GM12875 (cell line): ENCODE measurements around the gene AHDC1.

Experiments used
- H3K4me3 ChIP-seq: one replicate; pipeline ENCODE4 v1.5.1; 2011; ENCODE audit warnings: low read depth, low read length, control low read depth
- TF ChIP-seq, protein P1 (sequence below): IDR thresholded peaks from 2 replicates; pipeline ENCODE4 v1.5.1; 2011; ENCODE audit warnings: low read depth, mild to moderate bottlenecking, control low read depth, inconsistent platforms, low read length, moderate library complexity, borderline replicate concordance; ENCODE audit not compliant: insufficient read depth

The AHDC1 gene

DNA sequence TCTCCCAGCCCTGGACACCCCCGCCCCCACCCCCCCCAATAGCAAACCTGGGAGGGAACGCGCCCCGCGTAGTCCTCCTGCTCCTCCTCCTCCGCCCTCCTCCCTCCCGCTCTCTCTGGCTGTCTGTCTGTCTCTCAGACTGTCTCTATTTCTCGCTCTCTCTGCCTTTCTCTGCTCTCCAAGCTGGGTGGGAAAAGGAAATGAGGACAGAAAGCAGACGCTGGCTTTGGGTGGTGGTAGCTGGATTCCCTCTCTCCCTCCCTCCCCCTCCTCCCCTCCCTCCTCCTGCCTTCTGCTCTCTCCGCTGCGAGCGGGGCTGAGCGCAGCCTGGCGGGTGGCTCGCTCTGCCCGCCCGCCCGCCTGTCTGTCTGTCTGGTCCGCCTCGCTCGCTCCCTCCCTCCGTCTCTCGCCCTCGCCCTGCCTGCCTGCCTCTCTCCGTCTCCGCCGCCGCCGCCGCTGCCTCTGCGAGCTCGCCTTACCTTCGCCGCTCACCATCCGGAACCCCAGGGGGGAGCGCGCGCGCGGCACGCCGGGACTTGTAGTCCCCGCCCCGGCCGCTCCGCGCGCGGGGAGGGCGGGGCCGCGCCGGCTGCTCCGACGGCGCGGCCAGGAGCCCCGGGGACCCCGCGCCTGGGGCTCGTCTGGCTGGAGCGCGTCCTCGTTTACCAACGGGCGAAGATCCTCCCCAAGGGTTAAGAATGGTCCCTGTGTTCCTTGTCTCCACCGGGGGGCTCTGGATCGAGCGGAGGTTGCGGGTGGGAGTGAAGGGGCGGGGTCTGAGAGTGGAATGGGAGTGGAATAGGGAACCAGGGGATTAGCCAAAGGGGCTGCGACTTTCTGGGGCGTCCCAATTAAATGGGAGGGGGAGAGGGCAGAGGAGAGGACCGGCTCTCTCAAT, at the start of gene AHDC1:
AHDC1 (minus strand) TSS at position 464 of the 898 bp plus-strand sequence. CDS start 52,029 bp downstream, outside the sequence.
- TF ChIP-seq, protein P1, sequence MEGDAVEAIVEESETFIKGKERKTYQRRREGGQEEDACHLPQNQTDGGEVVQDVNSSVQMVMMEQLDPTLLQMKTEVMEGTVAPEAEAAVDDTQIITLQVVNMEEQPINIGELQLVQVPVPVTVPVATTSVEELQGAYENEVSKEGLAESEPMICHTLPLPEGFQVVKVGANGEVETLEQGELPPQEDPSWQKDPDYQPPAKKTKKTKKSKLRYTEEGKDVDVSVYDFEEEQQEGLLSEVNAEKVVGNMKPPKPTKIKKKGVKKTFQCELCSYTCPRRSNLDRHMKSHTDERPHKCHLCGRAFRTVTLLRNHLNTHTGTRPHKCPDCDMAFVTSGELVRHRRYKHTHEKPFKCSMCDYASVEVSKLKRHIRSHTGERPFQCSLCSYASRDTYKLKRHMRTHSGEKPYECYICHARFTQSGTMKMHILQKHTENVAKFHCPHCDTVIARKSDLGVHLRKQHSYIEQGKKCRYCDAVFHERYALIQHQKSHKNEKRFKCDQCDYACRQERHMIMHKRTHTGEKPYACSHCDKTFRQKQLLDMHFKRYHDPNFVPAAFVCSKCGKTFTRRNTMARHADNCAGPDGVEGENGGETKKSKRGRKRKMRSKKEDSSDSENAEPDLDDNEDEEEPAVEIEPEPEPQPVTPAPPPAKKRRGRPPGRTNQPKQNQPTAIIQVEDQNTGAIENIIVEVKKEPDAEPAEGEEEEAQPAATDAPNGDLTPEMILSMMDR, result no peak
- peak within 1 kb of the TSS; percentile 80 for H3K4me3 ChIP-seq

DNA sequence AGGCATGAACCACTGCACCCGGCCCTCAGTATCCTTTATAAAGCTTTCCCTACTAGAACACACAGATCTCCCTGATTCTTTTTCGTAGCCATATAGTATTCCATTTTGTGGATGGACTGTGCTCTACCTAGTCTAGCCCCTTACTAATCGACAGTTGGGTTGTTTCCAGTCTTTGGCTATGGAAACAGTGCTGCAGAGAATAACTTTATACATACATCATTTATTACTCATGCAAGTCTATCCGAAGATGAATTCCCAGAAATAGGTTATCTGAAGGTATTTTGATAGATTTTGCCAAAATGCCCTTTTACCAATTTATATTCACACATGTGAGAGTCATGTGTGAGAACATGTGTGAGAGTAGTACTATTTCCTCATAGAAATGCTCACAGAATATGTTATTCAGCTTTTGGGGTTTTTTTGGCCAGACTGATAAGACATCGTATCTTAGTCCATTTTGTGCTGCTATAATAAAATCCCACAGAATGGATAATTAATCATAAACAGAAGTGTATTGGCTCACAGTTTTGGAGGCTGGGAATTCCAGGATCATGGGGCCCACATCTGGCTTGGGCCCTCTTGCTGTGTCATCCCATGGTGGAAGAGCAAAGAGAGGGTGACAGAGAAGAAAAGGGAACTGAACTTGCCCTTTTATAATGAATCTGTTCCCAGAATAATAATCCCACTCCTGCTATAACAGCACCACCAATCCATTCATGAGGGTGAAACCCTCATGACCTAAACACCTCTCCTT, 48.3 kb upstream of the AHDC1 start:
- H3K4me3 ChIP-seq, result no peak overlapping the region
- TF ChIP-seq, protein P1, result no peak

- H3K4me3 ChIP-seq, result no peak overlapping the region
- TF ChIP-seq, protein P1, result no peak
Observed at GRCh38 chr1:27650539-27651175, 46.7 kb upstream of the AHDC1 start.

DNA sequence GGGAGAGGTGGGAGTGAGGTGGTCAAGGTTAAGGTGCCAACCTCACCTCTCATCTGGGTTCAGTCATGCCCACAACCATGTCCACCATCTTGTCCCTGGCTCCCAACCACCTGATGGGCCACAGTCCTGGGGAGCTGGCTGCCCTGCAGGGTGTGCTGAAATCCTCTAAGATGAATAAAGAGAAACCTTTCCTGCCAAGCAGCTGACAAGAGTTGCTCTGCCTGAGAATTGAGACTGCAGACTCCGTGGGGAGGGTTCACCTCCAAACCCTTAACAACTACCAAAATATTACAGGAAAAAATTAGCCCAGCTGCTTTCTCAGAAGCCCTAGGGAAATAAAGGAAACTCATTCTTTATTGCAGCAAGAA, 46.2 kb upstream of the AHDC1 start:
- TF ChIP-seq, protein P1, result no peak
- no peak overlapping the region for H3K4me3 ChIP-seq

DNA sequence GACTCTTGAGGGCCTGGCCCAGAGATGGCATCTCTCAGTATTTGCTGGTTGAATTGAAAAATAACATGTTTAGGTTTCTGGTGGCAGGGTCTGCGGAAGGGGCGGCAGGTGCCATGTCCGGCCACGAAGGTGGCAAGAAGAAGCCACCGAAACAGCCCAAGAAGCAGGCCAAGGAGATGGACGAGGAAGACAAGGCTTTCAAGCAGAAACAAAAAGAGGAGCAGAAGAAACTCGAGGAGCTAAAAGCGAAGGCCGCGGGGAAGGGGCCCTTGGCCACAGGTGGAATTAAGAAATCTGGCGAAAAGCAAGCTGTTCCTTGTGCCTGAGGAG, 45.3 kb upstream of the AHDC1 start:
- TF ChIP-seq, protein P1, result no peak
- no peak overlapping the region for H3K4me3 ChIP-seq

DNA sequence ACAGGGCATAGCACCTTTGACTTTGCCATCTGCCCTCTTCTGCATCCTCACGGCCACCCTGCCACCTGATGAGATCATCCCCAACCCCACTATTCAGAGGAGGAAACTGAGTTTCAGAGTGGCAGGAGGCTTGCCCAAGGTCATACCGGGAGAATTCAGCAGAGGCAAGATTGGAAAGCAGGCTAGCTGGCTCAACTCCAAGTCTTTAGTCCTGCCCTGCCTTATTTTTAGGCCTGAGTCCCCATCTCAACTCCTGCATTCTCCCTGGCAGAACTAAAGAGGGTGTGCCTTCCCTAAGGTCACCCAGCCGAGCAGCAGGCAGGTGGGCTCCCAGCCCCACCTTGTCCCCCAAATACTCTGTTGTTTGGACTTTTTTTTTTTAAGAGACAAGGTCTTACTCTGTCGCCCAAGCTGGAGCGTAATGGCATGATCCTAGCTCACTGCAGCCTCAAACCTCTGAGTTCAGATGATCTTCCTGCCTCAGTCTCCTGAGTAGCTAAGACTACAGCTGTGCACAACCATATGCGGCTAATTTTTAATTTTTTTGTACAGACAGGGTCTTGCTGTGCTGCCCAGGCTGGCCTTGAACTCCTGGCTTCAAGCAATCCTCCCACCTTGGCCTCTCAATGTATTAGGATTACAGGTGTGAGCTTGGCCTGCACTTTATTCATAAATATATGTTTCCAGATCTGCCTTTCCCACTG, 44.8 kb upstream of the AHDC1 start:
- no peak overlapping the region for H3K4me3 ChIP-seq
- TF ChIP-seq, protein P1, result no peak
